ENCODE measurements around the gene GPR27. TPM values are rescaled to one million over a fixed set of nuclear protein-coding genes. Genes with fewer than 3 reads are reported as not detected.
A peak's percentile ranks its signal among the peaks of the same experiment; 100 is the strongest.

Gene GPR27
- total RNA-seq, 1 donor, result 15.3 TPM

DNA sequence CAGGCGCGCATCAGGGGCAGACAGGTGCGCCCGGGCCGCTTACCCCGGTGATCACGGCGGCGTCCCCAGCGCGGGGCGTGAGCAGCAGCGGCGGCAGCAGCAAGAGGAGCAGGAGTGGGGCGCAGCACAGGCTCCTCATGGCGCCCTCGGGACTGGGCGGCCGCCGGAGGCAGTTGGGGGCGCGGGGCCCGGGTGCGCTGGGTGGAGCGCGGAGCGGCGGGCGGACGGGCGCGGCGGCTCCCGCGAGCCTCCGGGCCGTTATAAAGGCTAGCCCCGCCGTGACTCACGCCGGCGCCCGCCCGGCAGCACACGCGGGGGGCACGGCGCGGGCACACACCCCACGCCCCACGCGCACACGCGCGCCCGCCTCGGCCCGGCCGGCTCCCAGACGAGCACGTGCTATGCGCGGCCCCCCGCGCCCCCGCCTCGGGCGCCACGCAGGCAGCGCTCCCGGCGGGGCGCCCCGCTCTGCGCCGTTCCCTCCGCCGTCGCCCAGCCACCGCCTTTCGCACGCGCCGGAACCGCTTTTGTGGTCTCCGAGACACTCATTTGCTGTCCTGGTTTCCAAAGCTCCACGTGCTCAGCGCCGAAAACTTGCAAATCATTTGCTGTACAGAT, 31.4 kb downstream of the GPR27 start, which contains the start of gene PROK2:
Gene PROK2, minus strand, starts transcription at position 235 of the 618 bp plus-strand sequence. Its CDS starts 96 bp downstream, at position 139.
- DNase-seq (ENCODE audit: low read depth in 2 of 3, low spot score in 2 of 3), result peak in 2 of 3 donors; percentile 55 to 74

DNA sequence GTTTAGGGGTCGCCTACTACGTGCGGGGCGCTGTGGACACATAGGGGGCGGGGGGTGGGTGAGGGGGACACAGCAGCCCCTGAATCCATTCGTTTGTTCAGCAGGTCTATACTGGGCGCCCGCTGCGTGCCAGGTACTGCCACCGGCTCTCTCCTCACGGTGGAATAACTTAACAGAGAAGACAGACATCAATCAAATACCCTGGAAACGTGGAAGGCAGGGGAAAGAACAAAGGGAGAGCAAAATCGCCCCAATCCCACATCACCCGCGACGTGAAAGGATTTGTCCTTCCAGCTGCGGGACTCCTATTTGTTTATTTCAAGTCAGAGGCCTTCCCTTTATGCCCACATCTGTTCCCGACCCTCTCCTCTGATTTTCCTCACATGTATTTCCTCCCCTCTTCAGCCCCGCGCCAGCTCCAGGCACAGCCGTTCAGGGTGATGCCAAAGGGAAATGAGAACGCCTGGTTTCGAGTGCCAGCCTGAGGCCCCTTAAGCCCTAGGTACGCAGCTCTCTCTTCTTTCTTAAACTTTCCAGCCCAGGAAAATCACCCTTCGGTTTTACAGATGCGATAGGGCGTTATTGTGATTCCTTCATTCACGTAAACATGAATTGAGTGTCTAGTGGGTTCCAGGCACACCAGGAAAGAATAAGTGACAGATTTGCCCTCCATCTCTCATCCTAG, 32.0 kb downstream of the GPR27 start:
- DNase-seq (ENCODE audit: low read depth in 2 of 3, low spot score in 2 of 3), result peak in 1 of 3 donors; percentile 10

DNA sequence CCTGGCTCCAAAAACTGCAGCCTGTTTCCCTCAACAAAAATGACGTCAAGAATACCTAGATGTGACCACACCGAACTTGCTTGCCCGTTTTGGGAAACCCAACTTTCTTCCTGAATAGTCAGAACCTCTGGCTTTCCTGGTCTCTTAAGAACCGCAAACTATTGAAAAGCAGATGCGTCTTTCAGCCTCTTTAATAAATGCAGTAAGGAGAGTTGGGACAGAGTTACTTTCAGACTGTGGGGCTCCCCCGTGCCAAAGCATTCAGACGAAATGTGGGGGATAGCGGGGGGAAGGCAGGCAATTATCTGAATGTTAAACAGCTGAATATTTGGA, 32.5 kb downstream of the GPR27 start:
- DNase-seq (ENCODE audit: low read depth in 2 of 3, low spot score in 2 of 3), result no peak

DNA sequence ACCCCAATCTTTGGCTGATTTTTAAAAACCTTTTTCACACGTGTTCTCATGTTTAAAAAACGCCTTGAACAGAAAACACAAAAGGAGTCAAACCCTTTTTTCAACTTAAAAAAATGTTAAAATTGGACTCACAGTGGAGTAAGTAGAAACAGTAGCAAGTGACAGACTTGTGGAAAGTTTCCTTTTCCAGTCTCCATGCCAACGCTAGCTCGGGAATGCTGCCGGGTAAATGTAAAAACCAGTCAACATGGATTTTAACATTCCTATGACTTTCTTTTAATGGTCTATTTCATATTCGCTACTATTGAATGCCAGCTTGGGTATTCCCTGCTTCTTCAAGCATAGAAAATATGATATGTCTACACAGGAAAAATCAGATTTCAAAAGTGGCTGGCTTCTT, 32.9 kb downstream of the GPR27 start:
- DNase-seq (ENCODE audit: low read depth in 2 of 3, low spot score in 2 of 3), result no peak

DNA sequence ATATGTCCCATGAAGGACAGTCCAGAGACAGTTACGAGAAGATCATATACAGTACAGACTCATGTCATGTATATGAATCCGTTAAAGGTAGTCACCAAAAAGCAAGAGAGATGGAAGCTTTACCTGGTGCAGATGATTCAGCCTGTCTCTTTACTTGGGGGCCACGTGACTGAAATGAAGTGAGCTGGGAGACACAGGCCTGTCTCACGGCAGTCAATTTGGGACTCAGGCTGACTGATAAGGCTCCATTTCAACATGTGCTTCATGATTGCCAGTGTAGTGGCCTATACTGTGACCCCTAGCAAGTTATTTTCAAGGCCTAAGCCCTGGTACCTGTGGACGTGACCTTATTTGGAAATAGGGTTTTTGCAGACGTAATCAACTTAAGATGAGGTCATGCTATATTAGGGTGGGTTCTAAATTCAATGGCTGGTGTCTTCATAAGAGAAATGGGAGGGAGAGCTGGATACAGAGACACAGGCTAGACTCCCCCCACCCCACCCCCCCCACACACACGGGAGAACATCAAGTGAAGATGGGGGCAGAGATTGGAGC, 34.3 kb downstream of the GPR27 start:
- no peak for DNase-seq (ENCODE audit: low read depth in 2 of 3, low spot score in 2 of 3)

DNA sequence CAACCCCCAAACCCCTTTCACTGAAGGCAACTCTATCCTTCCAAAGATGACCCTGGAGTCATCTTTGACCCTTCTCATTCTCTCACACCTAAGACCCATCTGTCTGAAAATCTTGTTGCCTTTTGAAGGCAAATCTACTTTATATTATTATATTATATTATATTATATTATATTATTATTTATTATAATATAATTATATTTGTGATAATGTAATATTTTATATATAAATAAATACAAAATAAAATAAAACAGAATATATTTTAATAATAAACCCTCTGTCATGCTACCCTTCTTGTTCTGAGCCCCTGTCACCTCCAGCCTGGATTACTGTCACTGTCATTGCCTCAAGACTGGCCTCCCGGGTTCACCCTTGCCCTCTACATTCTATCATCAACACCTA, 36.3 kb downstream of the GPR27 start:
- no peak for DNase-seq (ENCODE audit: low read depth in 2 of 3, low spot score in 2 of 3)

DNA sequence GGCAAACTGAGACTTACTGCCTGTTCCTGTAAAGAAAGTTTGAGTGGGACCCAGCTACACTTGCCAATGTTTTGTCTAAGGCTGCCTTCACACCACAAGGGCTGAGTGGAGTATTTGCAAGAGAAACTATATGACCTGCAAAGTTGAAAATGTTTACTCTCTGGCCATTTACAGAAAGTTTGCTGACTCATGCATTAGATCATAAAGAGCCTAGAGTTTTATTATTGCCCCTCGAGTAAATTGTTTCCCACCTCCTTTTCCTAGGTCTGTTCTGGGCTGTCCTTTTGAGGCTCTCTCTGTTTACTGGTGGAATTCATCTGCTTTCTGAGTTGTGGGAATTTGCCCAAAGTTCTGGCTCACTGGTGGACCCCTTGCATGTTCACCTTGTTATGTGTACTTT, 38.0 kb downstream of the GPR27 start:
- DNase-seq (ENCODE audit: low read depth in 2 of 3, low spot score in 2 of 3), result no peak

DNA sequence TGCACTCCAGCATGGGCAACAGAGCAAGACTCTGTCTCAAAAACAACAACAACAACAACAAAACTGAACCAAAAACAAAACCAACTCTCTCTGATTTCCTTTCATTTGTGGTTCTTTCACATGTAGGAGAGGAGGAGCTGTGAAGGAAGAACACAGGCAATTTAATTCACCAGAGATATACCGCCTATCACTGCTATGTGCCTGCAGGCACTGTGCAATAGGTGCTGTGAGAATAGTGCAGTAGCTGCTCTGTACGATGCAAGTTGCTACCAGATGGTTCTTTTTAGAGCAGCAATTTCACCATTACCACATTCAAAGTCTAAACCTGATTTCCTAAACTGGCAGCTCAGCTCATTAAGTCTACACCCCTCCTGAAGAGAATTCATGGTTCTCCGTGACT, 42.6 kb downstream of the GPR27 start:
- DNase-seq (ENCODE audit: low read depth in 2 of 3, low spot score in 2 of 3), result no peak

DNA sequence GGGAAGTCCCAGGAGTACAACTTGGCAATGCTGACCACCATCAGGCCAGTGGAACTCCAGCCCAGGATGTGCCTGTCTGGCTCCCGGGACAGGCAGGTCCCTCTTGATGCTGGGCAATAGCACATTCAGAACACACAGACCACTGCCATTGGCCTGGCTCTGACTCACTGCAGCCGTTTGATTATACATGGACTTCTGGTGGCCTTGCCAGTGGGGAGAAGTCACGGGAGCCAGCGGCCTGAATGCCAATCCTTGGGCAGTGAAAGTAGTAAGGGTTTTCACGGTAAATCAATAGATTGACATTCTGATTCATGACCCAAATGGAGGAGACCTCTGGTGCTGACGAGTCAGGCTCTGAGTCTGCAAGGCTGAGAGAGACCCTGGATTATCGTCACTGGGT, 43.8 kb downstream of the GPR27 start:
- DNase-seq (ENCODE audit: low read depth in 2 of 3, low spot score in 2 of 3), result no peak

DNA sequence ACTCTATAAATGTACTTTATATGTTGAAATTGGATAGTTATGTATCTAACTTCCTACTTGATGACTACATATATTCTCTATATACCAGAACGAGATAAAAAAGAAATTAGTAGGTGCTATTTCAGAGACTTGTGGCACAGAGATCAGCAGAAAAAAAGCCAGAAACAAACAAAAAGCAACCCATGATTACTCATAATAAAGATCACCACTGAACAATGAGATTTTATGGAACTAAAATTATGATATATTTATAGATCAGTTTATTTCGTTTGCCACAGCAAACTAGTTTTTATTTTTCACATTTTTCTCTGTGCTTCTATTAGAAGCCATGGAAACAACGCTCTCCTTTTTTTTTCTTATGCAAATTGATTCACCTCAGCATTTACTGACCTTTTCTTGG, 46.4 kb downstream of the GPR27 start:
- DNase-seq (ENCODE audit: low read depth in 2 of 3, low spot score in 2 of 3), result no peak

DNA sequence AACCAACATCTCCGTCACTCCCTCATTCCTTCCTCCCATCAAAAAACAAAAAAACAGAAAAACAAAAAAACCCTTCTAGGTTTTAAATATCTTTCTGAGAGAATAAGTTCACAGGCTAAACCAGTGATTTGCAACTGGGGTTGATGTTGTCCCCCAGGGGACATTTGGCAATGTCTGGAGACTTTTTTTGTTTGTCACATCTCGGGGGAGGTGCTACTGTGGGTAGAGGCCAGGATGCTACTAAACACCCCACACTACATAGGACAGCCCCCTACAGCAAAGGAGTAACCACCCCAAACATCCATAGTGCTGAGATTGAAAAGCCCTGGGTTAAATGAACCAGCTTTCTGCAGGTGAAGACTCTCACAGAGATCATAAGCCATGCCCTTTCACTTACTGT, 48.3 kb downstream of the GPR27 start:
- no peak for DNase-seq (ENCODE audit: low read depth in 2 of 3, low spot score in 2 of 3)

DNA sequence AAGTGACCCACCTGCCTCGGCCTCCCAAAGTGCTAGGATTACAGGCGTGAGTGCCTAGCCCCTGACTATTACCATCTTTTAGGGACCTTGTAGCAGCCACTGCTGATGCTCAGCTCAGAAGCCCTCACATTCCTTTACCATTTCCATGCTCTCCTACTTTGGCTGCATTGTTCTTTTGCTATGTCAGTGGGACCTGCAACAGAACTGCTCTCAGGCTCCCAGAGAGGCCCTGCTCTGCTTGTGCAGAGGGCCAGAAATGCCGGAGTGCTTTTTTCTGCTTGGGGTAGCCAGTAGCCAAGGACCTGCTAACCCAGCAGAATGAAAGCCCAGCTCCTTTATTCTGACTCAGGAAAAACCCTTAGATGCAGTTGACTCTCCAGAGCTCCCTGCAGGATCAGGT, 49.6 kb downstream of the GPR27 start:
- no peak for DNase-seq (ENCODE audit: low read depth in 2 of 3, low spot score in 2 of 3)

DNA sequence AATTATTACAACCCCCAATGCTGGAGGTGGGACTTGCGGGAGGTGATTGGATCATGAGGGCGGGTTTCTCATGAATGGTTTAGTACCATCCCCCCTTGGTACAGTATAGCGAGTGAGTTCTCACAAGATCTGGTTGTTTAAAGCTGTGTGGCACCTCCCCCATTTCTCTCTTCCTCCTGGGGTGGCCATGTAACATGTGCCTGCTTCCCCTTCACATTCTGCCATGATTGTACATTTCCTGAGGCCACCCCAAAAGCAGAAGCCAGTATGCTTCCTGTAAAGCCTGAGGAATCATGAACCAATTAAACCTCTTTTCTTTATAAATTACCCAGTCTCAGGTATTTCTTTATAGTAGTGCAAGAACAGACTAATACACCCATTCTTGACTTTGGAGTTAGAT, 51.5 kb downstream of the GPR27 start:
- peak in 1 of 3 donors; percentile 80 for DNase-seq (ENCODE audit: low read depth in 2 of 3, low spot score in 2 of 3)

DNA sequence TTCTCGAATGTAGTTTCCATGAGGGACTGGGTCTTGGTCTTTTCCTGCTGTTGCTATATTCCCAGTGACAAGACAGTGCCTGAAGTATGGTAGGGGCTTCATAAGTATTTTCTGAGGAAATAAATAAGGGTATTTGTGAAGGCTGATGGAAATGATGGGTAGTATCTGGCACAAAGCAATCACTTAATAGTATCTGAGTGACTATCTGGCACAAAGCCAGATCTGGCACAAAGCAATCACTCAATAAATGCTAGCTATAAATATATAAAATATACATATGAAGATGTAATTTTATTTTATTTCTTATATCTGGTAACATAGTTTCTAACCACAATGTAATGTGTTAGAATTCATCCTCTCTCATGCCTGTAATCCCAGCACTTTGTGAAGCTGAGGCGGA, 52.0 kb downstream of the GPR27 start:
- DNase-seq (ENCODE audit: low read depth in 2 of 3, low spot score in 2 of 3), result no peak

Other genes with a start within 250 kb of the GPR27 start
- 123 TPM for gene FOXP1, start 170.1 kb upstream of the GPR27 start, total RNA-seq
- 8.6 TPM for gene EIF4E3, start 28.5 kb upstream of the GPR27 start, total RNA-seq
- 7.5 TPM for gene PROK2, start 31.3 kb downstream of the GPR27 start, total RNA-seq